Stimulated activated CD8-positive, alpha-beta memory T cell treated with anti-CD3 and anti-CD28 coated beads, Interleukin-12 subunit alpha, Interleukin-12 subunit beta, amount 100 ng/mL, for 1 hour (primary cell): ENCODE results near the gene INKA2.
"Not testable (repeated sequence)": the region's sequence is repeated elsewhere in the genome, so short reads cannot be mapped to it uniquely, and the experiment has no call there.

Experiments
- DNase-seq: peaks from one replicate; pipeline ENCODE4 v3.0.0-alpha.2; 2020; ENCODE audit warnings: low read depth

Gene INKA2

DNA sequence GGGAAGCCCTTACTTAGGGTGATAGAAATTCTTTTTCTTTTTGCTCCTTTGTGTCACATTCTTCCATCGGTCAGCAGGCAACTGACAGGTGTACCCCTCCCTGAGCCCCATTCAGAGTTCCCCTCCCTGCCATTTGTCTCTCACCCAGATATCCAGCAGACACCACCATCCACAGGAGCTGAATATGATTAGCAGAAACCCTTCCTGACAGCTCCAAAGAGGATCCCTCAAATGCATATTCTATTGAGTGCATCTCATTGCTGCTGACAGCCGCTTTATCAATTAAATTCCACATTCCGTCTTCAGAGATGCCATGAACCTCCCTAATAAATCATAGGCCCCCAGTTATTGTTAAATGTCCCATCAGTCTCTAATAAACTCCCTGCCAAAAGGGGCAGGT is 10.4 kb upstream of the INKA2 start:
- no peak for DNase-seq

DNA sequence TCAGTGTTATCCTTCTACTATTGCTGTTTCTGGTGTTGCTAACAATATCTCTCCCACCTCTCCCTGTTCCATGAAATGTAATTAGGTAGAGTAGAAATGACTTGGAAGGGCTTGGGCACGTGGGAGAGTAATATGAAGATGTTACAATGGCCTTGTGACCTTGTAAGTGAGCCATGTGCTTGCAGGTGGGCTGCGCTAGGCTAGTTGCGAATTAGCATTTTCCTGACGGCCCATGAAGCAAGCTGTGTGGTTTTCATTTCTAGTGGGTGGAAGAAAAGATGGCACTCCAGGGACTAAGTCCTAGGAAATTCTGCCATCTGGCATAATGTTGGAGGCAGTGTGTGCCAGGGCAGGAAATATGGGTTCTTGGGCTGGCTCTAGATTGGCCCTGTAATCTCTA is 8.8 kb upstream of the INKA2 start:
- no peak for DNase-seq

DNA sequence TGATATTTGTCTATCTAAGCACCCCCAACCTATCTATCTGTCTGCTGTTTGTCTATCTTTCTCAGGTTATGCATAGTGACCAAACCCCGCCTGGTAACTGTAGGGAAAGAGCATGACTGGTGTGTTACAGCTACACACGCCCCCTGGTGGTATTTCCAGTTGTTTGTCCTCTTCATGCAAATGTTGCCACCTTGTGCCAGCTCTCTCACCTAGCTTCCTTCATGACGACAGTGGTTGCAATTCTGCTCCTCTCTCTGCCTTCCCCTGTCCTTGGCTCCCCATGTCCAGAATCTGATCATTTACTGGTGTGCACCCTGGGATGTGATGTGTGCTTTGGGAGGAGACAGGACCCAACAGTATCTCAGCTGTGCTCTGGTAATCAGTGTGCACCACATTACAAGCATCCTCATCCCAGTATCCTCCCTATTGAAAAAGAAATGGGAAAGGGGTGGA is 8.1 kb upstream of the INKA2 start:
- peak; percentile 39 for DNase-seq

DNA sequence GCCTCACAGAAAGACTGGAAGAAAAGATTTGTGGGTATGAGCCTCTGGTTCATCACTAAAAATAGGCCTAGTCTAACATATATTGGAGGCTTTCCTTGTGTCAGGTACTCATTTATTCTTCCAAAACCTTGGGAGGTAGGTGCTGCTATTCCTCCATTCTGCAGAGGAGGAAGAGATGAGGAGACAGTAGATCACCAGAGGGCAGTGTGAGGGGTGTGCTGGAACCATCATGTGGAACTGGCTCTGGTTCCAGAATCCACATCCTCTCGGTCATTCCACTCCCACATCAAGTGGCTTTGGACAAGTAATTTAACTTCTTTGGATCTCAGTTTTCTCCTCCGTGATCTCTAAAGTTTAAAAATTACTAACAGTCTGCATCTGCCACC is 7.4 kb upstream of the INKA2 start:
- DNase-seq, result no peak

DNA sequence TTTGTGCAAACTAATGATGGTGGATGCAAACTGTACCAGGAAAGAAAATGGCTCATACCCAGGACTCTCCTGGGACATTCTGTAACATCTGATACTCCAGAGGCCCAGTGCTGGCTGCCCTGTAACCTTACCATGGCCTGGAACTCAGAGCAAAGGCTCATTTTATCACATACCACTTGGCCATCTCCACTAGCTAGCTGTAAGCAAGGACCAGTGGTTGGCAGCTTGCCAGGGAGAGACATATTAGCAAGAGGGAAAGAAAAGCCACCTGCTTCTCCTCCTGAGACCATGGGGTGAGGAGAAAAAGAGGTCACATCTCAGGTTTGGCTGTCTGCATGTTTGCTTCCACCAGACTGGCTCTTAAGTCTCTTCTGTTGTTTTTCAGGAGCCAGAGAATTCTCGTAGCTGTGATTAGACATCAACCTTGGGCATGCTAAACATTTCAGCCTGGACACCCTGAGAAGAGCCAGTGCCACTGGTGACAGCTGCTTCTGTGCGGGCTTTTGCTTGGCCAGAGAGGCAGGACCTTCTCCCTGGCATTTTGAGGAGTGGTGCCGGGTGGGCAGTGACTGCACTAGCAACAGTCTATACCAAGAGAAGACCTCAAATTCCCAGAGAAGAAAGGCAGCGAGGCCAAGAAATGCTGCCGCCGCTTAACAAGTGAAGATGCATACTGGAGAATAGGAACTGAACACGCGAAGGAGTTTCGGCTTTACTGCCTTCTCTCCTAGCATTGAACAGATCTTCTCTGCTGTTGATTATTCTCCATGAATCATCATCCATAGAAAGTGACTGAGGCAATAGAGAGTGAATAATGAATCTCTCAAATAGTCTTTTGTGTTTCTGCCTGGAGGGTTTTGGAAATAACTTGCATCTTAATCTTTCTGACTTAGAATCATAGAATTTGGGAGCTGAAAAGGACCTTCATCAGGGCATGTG is 6.7 kb upstream of the INKA2 start:
- DNase-seq, result no peak

DNA sequence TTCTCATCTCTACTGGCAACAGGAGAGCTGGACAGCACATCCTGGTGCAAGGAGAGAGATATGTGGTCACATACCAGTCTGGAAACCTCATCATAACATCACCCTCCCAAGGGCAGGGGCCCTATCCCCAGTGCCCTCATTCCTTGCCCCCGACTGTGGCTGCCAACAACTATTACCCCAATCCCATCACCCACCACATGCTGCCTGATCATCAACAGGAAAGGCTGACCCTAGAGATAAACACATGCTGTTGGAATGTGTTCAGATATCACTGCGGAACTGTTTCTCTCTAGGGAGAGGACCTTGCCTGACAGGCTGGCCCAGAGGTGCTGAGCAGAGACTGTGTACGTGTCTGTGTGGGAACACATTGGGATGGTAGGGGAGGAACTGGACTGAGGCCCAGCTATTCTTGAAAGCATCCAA is 4.5 kb upstream of the INKA2 start:
- DNase-seq, result no peak

DNA sequence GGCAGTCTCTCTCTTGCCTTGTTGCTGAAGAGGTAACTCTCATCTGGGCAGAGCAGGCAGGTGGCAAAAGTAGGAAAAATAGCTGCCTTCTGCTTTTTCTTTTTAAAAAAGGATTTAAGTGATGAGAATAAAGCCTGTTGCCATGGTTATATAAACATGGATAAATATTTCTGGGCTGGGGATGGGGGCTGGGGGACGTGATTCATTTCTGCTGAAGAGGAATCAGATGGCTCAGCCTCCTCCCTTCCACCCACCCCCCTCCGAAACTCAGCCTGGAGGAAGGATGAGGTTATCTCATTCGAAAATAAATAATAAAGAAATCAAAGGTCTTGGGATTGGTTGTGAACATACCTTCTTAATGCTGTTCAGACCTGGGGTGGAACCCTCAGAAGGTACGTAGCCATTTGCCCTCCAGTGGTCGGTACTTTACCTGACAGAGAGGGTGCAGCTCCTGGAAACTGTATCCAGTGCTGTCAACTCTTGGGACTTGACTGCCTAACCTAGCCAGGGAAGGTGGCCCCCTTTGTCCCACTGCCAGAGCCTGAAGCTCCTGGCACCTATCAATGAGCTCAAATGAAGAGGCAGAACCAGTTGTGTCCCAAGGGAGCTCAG is 3.8 kb upstream of the INKA2 start:
- no peak for DNase-seq

DNA sequence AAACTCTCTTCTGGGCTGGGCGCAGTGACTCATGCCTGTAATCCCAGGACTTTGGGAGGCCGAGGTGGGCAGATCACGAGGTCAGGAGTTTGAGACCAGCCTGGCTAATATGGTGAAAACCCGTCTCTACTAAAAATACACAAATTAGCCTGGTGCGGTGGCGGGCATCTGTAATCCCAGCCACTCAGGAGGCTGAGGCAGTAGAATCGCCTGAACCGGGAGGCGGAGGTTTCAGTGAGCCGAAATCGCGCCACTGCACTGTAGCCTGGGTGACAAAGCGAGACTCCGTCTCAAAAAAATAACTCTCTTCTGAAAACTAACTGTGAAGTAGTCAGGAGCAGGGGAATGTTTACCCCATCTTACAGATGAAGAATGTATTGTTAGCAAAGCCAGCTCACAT is 3.1 kb upstream of the INKA2 start:
- not testable (repeated sequence) for DNase-seq

DNA sequence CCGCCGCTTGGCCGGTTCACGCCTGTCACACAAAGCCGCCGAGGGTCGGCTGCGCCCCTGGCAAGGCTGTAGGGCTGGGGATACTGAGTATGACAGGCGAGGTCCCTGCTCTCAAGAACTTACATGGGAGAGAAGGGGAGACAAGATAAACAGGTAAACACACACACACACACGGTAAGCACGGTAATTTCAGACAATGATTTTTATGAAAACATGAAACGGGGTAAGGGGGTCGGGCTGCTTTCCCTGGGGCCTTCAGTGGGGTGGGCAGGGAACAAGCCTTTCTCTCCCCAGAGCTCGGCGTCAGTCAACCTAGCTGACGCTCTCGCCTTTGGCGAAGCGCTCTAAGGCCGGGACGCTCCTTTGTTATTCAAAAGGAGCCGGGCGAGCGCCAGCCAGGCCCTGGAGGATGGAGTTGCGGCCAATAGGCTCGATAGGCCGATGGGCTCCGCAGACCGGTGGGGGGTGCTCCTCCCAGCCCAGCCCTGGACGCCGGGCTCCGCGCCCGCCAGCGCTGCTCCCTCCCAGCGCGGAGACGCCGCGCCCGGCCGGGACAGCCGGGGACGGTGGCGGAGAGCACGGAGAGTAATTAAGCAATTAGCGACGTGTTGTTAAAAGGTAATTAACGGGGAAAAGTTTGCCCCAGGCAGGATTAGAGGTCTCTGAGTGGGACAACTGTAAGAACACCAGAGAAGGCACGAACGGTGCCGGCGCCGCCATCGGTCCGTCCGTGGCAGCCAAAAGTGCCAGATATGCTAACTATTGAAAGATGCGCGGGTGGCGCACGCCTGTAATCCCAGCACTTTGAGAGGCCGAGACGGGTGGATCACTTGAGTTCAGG is 950 bp upstream of the INKA2 start:
- DNase-seq, result no peak

DNA sequence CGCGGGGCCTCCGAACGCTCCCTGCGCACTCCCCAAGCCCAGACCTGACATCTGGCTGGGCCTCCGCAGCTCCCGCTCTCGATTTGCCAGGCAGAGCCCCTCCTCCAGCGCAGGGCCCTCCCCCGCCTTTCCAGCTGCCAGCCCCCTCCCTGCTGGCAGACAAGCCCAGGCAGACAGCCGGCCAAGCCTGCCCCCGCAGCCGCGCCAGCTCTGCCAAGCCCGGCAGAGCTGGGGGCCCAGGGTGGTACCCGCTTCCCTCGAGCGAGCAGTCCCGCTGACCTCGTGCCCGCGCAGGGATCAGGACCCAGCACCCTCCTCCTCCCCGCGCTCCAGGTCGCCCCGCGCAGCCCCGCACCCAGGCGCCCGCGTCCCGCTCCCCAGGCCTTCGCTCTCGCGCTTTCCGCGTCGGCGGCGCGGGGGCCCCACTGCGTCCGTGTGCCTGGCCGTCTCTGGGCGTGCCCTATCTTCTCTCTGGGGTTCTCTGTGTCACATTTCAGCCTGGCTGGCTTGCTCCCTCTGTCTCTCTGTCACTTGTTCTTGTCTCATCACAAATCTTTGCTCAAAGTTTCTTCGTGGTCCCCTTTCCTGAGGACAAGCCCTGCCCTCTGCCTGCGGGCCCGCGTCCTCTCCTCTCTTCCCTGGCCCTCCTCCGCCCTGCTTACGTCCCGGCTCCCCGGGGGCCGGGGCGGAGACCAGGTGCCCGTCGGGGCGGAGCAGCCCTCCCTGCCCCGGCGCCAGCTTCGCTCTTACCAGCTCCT is 580 bp downstream of the INKA2 start:
- no peak for DNase-seq

DNA sequence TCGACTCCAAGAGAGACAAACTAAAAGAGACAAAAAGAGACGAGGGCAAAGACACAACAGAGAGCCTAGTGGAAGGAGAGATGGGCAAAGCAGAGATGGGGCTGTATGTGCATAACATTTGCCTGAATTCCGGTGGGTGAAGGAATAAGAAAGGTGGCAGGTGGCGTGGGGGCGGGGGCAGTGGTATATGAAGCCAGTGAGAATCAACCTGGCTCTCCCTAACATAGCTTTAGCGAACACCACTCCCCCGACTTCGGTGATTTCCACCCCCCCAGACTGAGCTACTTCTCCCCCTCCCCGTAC is 1.1 kb downstream of the INKA2 start:
- no peak for DNase-seq

DNA sequence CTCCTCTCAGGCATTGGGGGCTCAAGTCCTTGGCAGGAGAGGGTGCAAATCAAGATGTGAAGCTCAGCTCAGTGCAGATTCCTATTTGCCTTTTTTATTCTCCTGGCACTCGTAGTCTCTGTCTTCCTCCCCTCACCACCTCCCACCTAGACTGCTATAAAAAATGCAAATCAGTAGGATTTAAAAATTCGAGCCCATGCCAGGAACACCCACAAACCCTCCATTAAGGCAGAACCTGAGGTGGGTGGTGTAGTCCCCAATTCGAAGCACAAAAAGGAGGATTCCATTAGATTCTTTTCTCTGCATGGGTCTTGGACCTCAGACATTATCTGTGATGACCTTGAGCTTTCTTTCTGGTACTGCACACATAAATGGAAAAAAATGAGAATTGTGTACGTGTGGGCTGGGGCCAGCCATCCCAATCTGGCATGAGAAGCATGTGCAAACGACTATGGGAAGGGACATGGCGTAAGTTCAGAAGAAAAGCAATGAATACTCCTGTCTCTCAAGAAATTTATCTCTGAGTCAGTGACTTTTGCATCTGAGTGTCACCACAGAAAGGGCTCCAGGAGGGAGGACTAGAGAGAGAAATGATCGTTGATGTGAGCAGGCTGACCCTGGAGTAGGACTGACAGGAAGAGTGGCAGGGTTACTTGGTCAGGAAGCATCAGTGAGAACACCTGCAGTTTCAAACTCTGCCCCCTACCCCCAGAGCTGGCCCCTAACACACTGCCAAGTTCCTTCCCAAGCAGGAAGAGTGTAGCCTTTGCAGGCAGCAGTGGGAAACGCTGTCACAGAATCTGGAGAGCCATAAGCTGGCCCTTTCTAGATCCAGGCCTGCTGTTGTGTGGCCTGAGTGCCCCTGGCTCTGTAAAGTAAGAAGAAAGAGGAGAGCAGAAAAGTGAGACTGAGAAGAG is 1.7 kb downstream of the INKA2 start:
- no peak for DNase-seq

DNA sequence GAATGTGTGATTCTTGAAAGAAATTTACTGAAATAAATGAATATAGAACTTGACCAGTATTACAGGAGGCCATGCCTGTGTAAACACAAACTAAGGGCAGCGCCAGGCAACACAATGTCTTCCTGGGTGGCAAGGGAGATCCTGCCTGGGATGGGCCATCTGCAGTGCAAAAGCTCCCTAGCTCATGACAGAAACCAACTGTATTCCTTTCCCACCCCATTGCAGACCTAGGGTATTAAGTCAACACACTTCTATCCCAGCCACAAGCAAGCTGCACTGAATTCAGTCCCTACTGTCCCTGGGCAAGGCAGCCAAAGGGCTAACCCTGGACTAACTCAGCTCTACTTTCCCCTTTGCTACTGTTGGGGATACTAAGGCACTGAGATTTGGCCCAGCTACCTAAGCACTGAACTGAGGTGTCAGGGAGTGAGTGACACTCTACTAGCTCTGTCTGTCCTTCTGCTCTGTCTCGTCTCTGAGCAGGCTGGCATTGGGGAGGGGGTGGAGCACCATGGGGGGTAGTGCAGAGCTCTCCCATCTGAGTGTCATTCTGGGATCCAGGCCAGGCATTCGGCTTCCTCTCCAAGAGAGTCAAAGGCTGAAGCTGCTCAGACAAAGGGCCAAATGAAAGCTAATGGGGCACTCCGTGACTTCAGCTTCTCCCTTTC is 2.5 kb downstream of the INKA2 start:
- DNase-seq, result no peak

DNA sequence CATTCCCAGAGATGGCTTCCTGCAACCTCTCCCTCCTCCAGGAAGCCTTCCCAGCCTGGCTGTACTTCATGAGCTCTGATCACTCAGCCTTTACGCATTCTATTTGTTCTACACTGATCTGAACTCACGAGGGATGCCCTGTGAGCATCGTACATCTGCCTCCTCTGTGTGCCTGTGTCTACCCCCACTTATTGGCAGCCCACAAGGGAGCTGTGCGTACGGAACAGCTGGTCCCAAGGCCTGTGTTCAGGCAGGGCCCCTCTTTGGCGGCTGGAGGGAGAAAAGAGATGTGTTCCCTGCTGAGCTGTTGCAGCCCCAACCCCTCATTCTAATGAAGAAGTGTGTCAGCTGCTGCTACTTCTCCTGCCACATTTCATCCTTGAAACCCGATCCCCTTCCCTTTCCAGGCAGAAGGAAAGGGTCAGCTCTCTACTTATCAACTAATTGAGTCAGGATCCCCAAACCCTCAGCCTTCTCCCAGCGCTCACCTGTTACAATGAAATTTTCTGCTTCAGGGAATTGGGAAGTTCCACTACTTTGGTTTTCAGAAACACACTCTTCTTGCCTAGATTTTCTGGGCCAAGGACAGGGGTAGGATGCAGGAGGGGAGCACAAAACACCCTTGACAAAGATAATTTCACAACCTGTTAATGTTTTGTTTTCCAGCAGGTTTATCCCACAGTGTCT is 3.2 kb downstream of the INKA2 start:
- no peak for DNase-seq

DNA sequence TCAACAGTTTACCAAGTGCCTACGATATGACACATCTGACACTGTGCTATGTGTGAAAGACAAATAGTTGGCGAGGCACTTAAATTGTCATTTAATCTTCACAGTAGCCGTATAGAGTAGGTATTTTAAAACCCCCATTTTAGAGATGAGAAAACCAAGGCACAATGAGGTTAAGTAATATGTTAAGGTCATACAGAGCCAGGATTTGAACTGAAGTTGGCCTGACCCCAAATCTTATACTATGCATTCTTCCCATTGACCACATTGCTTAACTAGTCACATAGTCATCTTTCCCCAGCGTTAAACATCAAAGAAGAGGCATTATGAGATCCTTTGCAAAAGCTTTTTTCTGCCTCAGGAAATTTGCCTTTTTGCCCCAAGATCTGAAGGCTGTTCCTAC is 3.9 kb downstream of the INKA2 start:
- DNase-seq, result no peak

DNA sequence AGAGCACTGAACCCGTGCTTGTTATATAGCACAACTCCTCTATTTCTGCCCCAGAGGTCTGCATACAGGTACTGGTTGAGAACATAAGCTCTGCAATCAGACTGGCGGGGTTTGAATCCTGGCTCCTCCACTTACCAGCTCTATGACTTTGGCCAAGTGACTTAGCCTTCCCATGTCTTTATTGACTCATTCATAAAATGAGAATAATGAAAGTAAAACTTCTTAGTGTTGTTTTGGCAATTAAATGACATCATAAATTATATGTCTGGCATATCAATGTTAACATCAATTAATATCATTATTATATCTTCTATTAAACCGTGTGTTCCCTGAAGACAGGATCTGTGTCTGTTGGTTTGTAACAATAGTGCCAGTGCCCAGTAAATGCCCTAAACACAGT is 4.3 kb downstream of the INKA2 start:
- DNase-seq, result no peak

DNA sequence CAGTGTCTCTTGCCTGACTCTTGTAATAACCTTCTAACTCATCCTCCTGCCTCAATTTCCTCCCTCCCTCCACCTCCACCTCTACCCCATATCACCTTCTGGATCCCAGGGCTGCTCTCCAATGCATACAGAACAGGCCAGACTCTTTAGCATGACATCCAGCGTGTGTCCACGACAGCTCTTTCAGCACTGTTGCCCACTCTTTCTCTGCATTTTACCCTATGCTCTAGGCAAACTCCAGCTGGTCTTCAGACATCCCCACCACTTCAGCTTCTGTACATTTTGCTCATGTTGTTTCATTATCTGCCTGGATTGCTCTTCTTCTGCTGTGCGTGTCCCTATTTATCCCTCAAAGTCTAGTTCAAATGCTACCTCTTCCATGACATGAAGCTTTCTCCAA is 4.8 kb downstream of the INKA2 start:
- no peak for DNase-seq

DNA sequence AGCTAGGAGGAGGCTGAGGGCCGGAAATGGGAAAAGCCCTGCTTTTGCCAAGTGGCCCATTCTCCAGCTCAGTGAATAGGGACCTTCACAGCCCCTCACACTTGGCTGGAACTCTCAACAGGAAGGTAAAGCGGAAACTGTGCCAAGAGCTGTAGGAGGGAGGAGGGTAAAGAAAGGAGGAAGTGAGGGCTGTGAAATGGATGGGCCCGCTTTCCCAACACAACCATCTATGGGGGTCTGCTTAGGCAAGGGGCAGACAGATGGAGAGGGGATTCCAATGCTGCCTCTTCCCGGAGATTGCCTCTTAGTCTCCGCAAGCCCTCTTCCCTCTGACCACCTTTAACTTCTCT is 5.2 kb downstream of the INKA2 start:
- DNase-seq, result no peak

DNA sequence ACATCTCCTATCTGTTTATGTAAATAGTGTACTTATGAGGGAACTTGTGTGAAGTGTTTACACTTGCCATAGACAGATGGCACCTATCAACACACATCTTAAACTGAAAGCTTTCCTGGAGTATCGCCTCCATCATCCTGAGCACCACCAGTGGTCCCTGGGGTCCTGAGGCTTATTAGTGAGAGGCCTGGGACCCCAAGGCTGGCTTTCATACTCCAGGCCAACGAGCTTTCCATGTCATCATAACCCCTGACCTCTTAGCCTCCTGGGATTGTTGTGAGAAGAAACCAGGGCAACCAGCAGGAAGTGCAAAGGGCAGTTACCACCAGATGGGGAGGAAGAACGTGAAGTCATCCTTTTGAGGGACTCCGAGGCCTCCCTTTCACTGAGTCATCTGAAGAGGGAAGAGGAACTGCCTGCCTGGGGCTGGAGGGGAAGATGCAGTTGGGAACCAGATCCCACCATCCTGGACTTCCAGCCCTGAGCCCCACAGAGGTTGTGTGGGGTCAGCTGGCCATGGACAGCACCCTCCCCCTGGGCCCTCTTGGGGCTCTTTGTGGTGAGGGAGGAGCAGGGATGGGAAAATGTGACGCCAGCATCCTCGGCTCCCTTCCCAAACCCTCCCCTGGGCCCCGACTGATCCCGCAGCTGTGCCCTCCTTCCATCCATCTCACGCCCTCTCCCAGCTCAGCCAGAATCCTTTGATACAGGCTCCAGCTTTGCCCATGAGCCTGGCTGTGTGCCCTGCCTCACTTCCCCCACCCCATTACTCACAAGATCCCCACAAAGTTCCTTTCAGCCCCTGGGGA is 5.8 kb downstream of the INKA2 start:
- DNase-seq, result no peak
